HEK293 (cell line): Measurements from ENCODE around the gene PRIMA1.

Experiments used
- CTCF ChIA-PET: fragments of 350-600 bp; formaldehyde crosslinking; extraction: SDS; loops from one replicate; lab custom pipeline; 2021; ENCODE audit warnings: antibody characterized with exemption; lab: Yijun Ruan, JAX
- POLR2A ChIA-PET: fragments of 300-600 bp; formaldehyde crosslinking; extraction: SDS; loops from one replicate; lab custom pipeline; 2020; ENCODE audit warnings: antibody characterized with exemption, inconsistent platforms; lab: Yijun Ruan, JAX
- H3K27ac ChIP-seq: fragments of 200-500 bp; sonication (Bioruptor generic); 2 replicates; pipeline ENCODE4 v1.5.1; 2014; ENCODE audit warnings: low read depth, low read length, control low read depth, inconsistent platforms; ENCODE audit errors: extremely low read depth
- H3K36me3 ChIP-seq, 2 experiments: fragments of 200-500 bp in 1 of 2; sonication (Bioruptor generic) in 1 of 2; 1 replicate in 1 of 2; 2 replicates in 1 of 2; pipeline ENCODE4 v1.5.1; 2014 to 2017; ENCODE audit warnings: inconsistent platforms in 2 of 2, low read length in 2 of 2; ENCODE audit not compliant: control insufficient read depth in 2 of 2, insufficient read depth in 1 of 2
- H3K4me1 ChIP-seq: fragments of 200-500 bp; sonication (Bioruptor generic); 2 replicates; pipeline ENCODE4 v1.5.1; 2014; ENCODE audit warnings: mild to moderate bottlenecking, low read length, inconsistent platforms; ENCODE audit not compliant: control insufficient read depth, insufficient read depth
- H3K4me3 ChIP-seq: 2 replicates; pipeline ENCODE4 v1.5.1; 2011; ENCODE audit warnings: low read depth, mild to moderate bottlenecking, control low read depth, low read length, moderate library complexity
- H3K9me3 ChIP-seq: fragments of 200-500 bp; sonication (Bioruptor generic); 2 replicates; pipeline ENCODE4 v1.5.1; 2014; ENCODE audit warnings: low read depth, low read length, inconsistent platforms; ENCODE audit not compliant: control insufficient read depth, insufficient read depth
- ELK4 ChIP-seq: IDR thresholded peaks from 2 replicates; pipeline ENCODE4 v1.6.1; 2011; ENCODE audit warnings: mild to moderate bottlenecking, low read depth, low read length, borderline replicate concordance
- PRDM6 ChIP-seq: fragments of 450-650 bp; formaldehyde crosslinking; IDR thresholded peaks from 2 replicates; pipeline ENCODE4 v1.5.1; 2017; ENCODE audit warnings: missing biosample characterization, missing genetic modification characterization
- TSHZ1 ChIP-seq: fragments of 450-650 bp; formaldehyde crosslinking; IDR thresholded peaks from 2 replicates; pipeline ENCODE4 v1.5.1; 2016; ENCODE audit warnings: missing biosample characterization, missing genetic modification characterization, borderline replicate concordance
- ZBTB44 ChIP-seq: fragments of 450-650 bp; IDR thresholded peaks from 2 replicates; pipeline ENCODE4 v1.5.1; 2018; ENCODE audit warnings: missing biosample characterization, mild to moderate bottlenecking, missing genetic modification characterization
- ZNF175 ChIP-seq: fragments of 450-650 bp; formaldehyde crosslinking; IDR thresholded peaks from 2 replicates; pipeline ENCODE4 v1.5.1; 2016; ENCODE audit warnings: missing biosample characterization, missing genetic modification characterization
- ZNF324 ChIP-seq: fragments of 450-650 bp; formaldehyde crosslinking; IDR thresholded peaks from 2 replicates; pipeline ENCODE4 v1.5.1; 2016; ENCODE audit warnings: missing biosample characterization, missing genetic modification characterization
- ZNF354C ChIP-seq: fragments of 450-650 bp; formaldehyde crosslinking; IDR thresholded peaks from 2 replicates; pipeline ENCODE4 v1.5.1; 2016; ENCODE audit warnings: missing biosample characterization, missing genetic modification characterization, low read depth, borderline replicate concordance
- ZNF473 ChIP-seq: fragments of 450-650 bp; formaldehyde crosslinking; IDR thresholded peaks from 2 replicates; pipeline ENCODE4 v1.5.1; 2017; ENCODE audit warnings: missing biosample characterization, missing genetic modification characterization
- ZNF510 ChIP-seq: fragments of 450-650 bp; formaldehyde crosslinking; IDR thresholded peaks from 2 replicates; pipeline ENCODE4 v1.5.1; 2018; ENCODE audit warnings: mild to moderate bottlenecking, missing genetic modification characterization, missing biosample characterization; ENCODE audit not compliant: insufficient replicate concordance
- ZNF529 ChIP-seq: fragments of 450-650 bp; formaldehyde crosslinking; IDR thresholded peaks from 2 replicates; pipeline ENCODE4 v1.5.1; 2017; ENCODE audit warnings: missing genetic modification characterization, missing biosample characterization; ENCODE audit not compliant: insufficient replicate concordance
- ZNF544 ChIP-seq: fragments of 450-650 bp; formaldehyde crosslinking; IDR thresholded peaks from 2 replicates; pipeline ENCODE4 v1.5.0; 2017; ENCODE audit warnings: missing biosample characterization, missing genetic modification characterization
- ZNF558 ChIP-seq: fragments of 450-650 bp; formaldehyde crosslinking; IDR thresholded peaks from 2 replicates; pipeline ENCODE4 v1.5.1; 2016; ENCODE audit warnings: missing biosample characterization, missing genetic modification characterization
- ZNF639 ChIP-seq: fragments of 450-650 bp; formaldehyde crosslinking; IDR thresholded peaks from 2 replicates; pipeline ENCODE4 v1.5.1; 2016; ENCODE audit warnings: missing biosample characterization, missing genetic modification characterization
- ZNF76 ChIP-seq: fragments of 450-650 bp; formaldehyde crosslinking; IDR thresholded peaks from 2 replicates; pipeline ENCODE4; 2016; ENCODE audit warnings: low read depth, missing biosample characterization, missing genetic modification characterization, borderline replicate concordance

PRIMA1 gene

GRCh38 chr14:93748208-93749075 lies 39.8 kb downstream of the PRIMA1 start:
- no peaks in the 10 kb centered on the region for H3K9me3 ChIP-seq
- H3K4me1 ChIP-seq = no peaks in the 10 kb centered on the region
- TF ChIP-seq ZNF510 (tag by site-specific recombination) (no peak), ZNF558 (tag by site-specific recombination) (no peak), ZNF324 (tag by site-specific recombination) (no peak), ZNF473 (no peak), ZNF175 (tag by site-specific recombination) (no peak), TSHZ1 (tag by site-specific recombination) (no peak), ZNF354C (tag by site-specific recombination) (no peak), ELK4 (no peak), ZNF76 (tag by site-specific recombination) (no peak), ZNF544 (tag by site-specific recombination) (no peak), ZBTB44 (tag by site-specific recombination) (no peak), ZNF529 (tag by site-specific recombination) (no peak), PRDM6 (tag by site-specific recombination) (no peak), ZNF639 (tag by site-specific recombination) (no peak)
- TF ChIP-seq, all 188 proteins: peak for 0
- Histone ChIP-seq H3K27ac (no peak overlapping the region), H3K4me3 (no peak overlapping the region), H3K36me3 (no peaks in the 10 kb centered on the region)
- ChIA-PET CTCF (no interaction called here), POLR2A (no interaction called here)
